ENCODE data around the gene HES3.

DNA sequence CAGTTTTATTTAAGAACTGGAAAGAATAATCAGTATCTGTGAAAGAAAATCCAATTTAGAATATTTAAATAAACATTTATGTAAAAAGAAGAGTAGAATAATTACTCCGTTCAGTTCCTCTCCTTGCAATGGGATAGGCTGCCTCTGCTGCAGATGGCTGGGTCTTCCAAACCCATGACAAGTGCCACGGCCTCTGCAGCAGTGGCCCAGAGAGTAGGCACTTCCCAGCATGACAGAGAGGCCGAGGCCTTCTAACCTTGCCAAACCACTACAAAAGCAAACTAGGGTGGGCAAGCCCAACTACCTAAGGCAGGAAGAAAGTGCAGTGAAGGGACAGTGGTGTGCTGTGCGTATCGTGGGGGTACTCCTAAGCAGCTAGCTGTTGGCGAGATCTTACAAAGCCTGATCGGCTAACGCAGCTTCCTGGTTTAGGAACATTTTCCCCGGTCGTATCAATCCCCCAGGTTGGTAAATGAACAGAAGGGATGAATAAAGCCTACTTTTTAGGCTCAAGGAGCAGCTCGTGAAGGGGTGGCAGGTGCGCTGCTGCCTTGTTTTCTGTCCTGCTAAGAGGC lies 22.7 kb upstream of the HES3 start:
- TF ChIP-seq EZH2phosphoT487 (IDR thresholded peaks at IDR 0.05; ENCODE audit: borderline replicate concordance, low read depth, low read length), result no peak
- TF ChIP-seq, protein P1, sequence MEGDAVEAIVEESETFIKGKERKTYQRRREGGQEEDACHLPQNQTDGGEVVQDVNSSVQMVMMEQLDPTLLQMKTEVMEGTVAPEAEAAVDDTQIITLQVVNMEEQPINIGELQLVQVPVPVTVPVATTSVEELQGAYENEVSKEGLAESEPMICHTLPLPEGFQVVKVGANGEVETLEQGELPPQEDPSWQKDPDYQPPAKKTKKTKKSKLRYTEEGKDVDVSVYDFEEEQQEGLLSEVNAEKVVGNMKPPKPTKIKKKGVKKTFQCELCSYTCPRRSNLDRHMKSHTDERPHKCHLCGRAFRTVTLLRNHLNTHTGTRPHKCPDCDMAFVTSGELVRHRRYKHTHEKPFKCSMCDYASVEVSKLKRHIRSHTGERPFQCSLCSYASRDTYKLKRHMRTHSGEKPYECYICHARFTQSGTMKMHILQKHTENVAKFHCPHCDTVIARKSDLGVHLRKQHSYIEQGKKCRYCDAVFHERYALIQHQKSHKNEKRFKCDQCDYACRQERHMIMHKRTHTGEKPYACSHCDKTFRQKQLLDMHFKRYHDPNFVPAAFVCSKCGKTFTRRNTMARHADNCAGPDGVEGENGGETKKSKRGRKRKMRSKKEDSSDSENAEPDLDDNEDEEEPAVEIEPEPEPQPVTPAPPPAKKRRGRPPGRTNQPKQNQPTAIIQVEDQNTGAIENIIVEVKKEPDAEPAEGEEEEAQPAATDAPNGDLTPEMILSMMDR (conservative IDR thresholded peaks at IDR 0.05; ENCODE audit: low read length), result no peak
